Germinal center (tissue), 1 donor: ENCODE measurements around the gene PGAM5.
"Not testable (repeated sequence)": the region's sequence is repeated elsewhere in the genome, so short reads cannot be mapped to it uniquely, and the experiment has no call there.

ENCODE experiments used
- DNase-seq: peaks from one replicate; pipeline ENCODE4 v3.0.0; 2012; ENCODE audit warnings: mixed read lengths, low spot score

PGAM5 gene

DNA sequence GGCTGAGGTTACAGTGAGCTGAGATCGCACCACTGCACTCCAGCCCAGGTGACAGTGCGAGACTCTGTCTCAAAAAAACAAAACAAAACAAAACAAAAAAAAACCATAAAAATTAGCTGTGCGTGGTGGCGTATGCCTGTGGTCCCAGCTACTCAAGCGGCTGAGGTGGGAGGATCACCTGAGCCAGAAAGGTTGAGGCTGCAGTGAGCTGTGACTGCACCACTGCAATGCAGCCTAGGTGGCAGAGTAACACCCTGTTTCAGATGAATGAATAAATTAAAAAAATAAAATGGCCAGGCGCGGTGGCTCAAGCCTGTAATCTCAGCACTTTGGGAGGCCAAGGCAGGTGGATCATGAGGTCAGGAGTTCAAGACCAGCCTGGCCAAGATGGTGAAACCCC lies 43.0 kb downstream of the PGAM5 start:
- DNase-seq = not testable (repeated sequence)

GRCh38 chr12:132754160-132754932 lies 43.7 kb downstream of the PGAM5 start:
- no peak for DNase-seq

- not testable (repeated sequence) for DNase-seq
Observed at GRCh38 chr12:132758825-132759224, 48.2 kb downstream of the PGAM5 start.

- no peak for DNase-seq
Observed at GRCh38 chr12:132759359-132759758, 48.7 kb downstream of the PGAM5 start.

GRCh38 chr12:132761032-132761920 lies 50.6 kb downstream of the PGAM5 start, which contains the start of gene ANKLE2:
Gene ANKLE2, minus strand, starts transcription at chr12:132761832. Its CDS starts 34 bp downstream, at chr12:132761798.
- DNase-seq = peak; percentile 71

GRCh38 chr12:132761921-132762583 lies 51.4 kb downstream of the PGAM5 start:
- peak; percentile 92 for DNase-seq

GRCh38 chr12:132764231-132764630 lies 53.6 kb downstream of the PGAM5 start:
- no peak for DNase-seq

GRCh38 chr12:132765361-132765760 lies 54.7 kb downstream of the PGAM5 start:
- DNase-seq = no peak

GRCh38 chr12:132766380-132767085 lies 55.9 kb downstream of the PGAM5 start:
- no peak for DNase-seq

- peak; percentile 65 for DNase-seq
Observed at GRCh38 chr12:132771126-132771838, 60.6 kb downstream of the PGAM5 start.
